K562 (cell line): ENCODE measurements around the gene FDX2. TPM values are rescaled to one million over a fixed set of nuclear protein-coding genes. Genes with fewer than 3 reads are reported as not detected.

Experiments
- ELF4 ChIP-seq: fragments of 450-650 bp; formaldehyde crosslinking; IDR thresholded peaks from 2 replicates; pipeline ENCODE4 v1.4.0; 2022; ENCODE audit warnings: missing genetic modification characterization
- EWSR1 ChIP-seq: fragments of 450-650 bp; IDR thresholded peaks from 2 replicates; pipeline ENCODE4 v1.6.1; 2018; ENCODE audit warnings: borderline replicate concordance, mild to moderate bottlenecking, low read depth, moderate library complexity; ENCODE audit not compliant: partially characterized antibody
- FOXA3 ChIP-seq, 2 experiments: fragments of 450-650 bp in 1 of 2; sonication (generic) in 1 of 2; formaldehyde crosslinking; IDR thresholded peaks in 1 of 2; conservative IDR thresholded peaks in 1 of 2; 2 replicates each; pipeline versions ENCODE4 v1.4.0 to v1.8.0; 2020 to 2022; ENCODE audit warnings: mild to moderate bottlenecking in 2 of 2, missing genetic modification reagents in 1 of 2
- KDM4B ChIP-seq, 2 experiments: fragments of 450-650 bp in 1 of 2; sonication (generic) in 1 of 2; IDR thresholded peaks; 2 replicates each; pipeline ENCODE4 v1.6.1; 2016 to 2017; ENCODE audit warnings: borderline replicate concordance in 2 of 2, antibody characterized with exemption in 1 of 2, low read depth in 1 of 2, mild to moderate bottlenecking in 1 of 2
- POLR2A ChIP-seq: fragments of 450-650 bp; conservative IDR thresholded peaks from 2 replicates; pipeline ENCODE4 v1.6.1; 2016
- RB1 ChIP-seq: fragments of 450-650 bp; IDR thresholded peaks from 2 replicates; pipeline ENCODE4 v1.6.1; 2017; ENCODE audit warnings: low read depth, mild to moderate bottlenecking
- SIX5 ChIP-seq, 2 experiments: IDR thresholded peaks; 2 replicates each; pipeline ENCODE4 v1.6.1; 2011; ENCODE audit warnings: low read length in 2 of 2, borderline replicate concordance in 1 of 2, low read depth in 1 of 2, mild to moderate bottlenecking in 1 of 2, moderate library complexity in 1 of 2; ENCODE audit not compliant: insufficient read depth in 1 of 2
- ZEB2 ChIP-seq: fragments of 450-650 bp; IDR thresholded peaks from 2 replicates; pipeline ENCODE4 v1.6.1; 2016
- ZNF444 ChIP-seq: fragments of 250-450 bp; sonication (Bioruptor Pico); IDR thresholded peaks from 2 replicates; pipeline ENCODE4 v1.4.0; 2020; ENCODE audit warnings: mild to moderate bottlenecking, moderate library complexity
- ZNF696 ChIP-seq: fragments of 250-450 bp; sonication (Bioruptor Pico); conservative IDR thresholded peaks from 2 replicates; pipeline ENCODE4 v1.4.0; 2020; ENCODE audit warnings: mild to moderate bottlenecking, moderate library complexity
- polyA plus RNA-seq, 8 experiments: library from polyadenylated mRNA; depleted of rRNA in 4 of 8; stranded (reverse) in 5 of 8; unstranded in 3 of 8; fragments of >200 nt; fragmentation: Nextera tagmentation in 2 of 8; fragmentation: Illumina TruSeq in 1 of 8; extraction: Ambion mirVana in 2 of 8; extraction: Trizol in 1 of 8; gene quantifications; 2 replicates each; pipeline versions ENCODE4 v1.2.1 to v1.2.3, GENCODE V29; 2011 to 2014; ENCODE audit warnings: inconsistent platforms in 1 of 8, missing spikeins in 1 of 8
- total RNA-seq, 7 experiments: library from RNA; depleted of rRNA in 6 of 7; stranded (reverse); fragments of >200 nt in 6 of 7; fragmentation: Illumina TruSeq in 2 of 7; extraction: Trizol in 2 of 7; gene quantifications; 2 replicates each; pipeline versions ENCODE4 v1.2.1 to v1.2.3, GENCODE V29; 2011 to 2021; ENCODE audit warnings: low replicate concordance in 1 of 7
- TF ChIP-seq, protein P1 (sequence below): fragments of 450-650 bp; formaldehyde crosslinking; IDR thresholded peaks from 2 replicates; pipeline ENCODE4 v1.4.0; 2020; ENCODE audit warnings: mild to moderate bottlenecking, moderate library complexity
- TF ChIP-seq, protein P2 (sequence below): fragments of 200-800 bp; sonication (Bioruptor generic); IDR thresholded peaks from 2 replicates; pipeline ENCODE4 v1.6.1; 2016; ENCODE audit warnings: missing genetic modification characterization, missing compliant biosample characterization
- TF ChIP-seq, protein P3 (sequence below): fragments of 250-450 bp; sonication (Bioruptor Pico); IDR thresholded peaks from 2 replicates; pipeline ENCODE4 v1.5.0; 2021; ENCODE audit warnings: mild to moderate bottlenecking, moderate library complexity
- TF ChIP-seq, protein P4 (sequence below): fragments of 450-650 bp; formaldehyde crosslinking; IDR thresholded peaks from 2 replicates; pipeline ENCODE4 v1.4.0; 2022; ENCODE audit warnings: mild to moderate bottlenecking, moderate library complexity
- TF ChIP-seq, protein P5 (sequence below): fragments of 250-450 bp; sonication (Bioruptor Pico); IDR thresholded peaks from 2 replicates; pipeline ENCODE4 v1.4.0; 2020; ENCODE audit warnings: borderline replicate concordance

The FDX2 gene
- total and polyA plus RNA-seq, 9 of the 15 experiments (the other 6 are each of a cell fraction or from before 2014, with no cell fraction given), result 2.5 to 49.8 (median 29.7) TPM

DNA sequence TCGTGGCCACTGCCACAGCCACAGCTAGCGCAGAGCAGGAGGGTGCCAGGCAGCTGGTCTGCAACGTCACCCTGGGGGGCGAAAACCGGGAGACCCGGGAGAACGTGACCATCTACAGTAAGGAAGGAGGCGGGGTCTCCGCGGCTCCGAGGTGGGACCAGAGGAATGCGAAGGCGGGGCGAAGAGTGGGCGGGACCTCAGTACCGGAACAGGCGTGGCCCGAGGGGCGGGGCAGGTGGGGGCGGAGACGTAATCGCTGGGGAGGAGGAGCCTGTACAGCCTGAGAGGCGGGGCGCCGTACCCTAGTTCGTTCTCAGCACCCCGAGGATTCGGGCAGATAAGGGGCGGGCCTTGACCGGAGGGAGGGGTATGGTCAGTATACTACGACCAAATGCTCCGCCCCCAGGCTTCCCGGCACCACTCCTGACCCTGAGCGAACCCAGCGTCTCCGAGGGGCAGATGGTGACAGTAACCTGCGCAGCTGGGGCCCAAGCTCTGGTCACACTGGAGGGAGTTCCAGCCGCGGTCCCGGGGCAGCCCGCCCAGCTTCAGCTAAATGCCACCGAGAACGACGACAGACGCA lies 23.5 kb downstream of the FDX2 start (continued):
- TF ChIP-seq, protein P1, sequence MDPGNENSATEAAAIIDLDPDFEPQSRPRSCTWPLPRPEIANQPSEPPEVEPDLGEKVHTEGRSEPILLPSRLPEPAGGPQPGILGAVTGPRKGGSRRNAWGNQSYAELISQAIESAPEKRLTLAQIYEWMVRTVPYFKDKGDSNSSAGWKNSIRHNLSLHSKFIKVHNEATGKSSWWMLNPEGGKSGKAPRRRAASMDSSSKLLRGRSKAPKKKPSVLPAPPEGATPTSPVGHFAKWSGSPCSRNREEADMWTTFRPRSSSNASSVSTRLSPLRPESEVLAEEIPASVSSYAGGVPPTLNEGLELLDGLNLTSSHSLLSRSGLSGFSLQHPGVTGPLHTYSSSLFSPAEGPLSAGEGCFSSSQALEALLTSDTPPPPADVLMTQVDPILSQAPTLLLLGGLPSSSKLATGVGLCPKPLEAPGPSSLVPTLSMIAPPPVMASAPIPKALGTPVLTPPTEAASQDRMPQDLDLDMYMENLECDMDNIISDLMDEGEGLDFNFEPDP (CRISPR knock-in tag), result no peak; the same call in 1 of the 2 replicates
- TF ChIP-seq, protein P2, sequence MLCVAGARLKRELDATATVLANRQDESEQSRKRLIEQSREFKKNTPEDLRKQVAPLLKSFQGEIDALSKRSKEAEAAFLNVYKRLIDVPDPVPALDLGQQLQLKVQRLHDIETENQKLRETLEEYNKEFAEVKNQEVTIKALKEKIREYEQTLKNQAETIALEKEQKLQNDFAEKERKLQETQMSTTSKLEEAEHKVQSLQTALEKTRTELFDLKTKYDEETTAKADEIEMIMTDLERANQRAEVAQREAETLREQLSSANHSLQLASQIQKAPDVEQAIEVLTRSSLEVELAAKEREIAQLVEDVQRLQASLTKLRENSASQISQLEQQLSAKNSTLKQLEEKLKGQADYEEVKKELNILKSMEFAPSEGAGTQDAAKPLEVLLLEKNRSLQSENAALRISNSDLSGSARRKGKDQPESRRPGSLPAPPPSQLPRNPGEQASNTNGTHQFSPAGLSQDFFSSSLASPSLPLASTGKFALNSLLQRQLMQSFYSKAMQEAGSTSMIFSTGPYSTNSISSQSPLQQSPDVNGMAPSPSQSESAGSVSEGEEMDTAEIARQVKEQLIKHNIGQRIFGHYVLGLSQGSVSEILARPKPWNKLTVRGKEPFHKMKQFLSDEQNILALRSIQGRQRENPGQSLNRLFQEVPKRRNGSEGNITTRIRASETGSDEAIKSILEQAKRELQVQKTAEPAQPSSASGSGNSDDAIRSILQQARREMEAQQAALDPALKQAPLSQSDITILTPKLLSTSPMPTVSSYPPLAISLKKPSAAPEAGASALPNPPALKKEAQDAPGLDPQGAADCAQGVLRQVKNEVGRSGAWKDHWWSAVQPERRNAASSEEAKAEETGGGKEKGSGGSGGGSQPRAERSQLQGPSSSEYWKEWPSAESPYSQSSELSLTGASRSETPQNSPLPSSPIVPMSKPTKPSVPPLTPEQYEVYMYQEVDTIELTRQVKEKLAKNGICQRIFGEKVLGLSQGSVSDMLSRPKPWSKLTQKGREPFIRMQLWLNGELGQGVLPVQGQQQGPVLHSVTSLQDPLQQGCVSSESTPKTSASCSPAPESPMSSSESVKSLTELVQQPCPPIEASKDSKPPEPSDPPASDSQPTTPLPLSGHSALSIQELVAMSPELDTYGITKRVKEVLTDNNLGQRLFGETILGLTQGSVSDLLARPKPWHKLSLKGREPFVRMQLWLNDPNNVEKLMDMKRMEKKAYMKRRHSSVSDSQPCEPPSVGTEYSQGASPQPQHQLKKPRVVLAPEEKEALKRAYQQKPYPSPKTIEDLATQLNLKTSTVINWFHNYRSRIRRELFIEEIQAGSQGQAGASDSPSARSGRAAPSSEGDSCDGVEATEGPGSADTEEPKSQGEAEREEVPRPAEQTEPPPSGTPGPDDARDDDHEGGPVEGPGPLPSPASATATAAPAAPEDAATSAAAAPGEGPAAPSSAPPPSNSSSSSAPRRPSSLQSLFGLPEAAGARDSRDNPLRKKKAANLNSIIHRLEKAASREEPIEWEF (CRISPR knock-in tag), result no peak
- TF ChIP-seq, protein P3, sequence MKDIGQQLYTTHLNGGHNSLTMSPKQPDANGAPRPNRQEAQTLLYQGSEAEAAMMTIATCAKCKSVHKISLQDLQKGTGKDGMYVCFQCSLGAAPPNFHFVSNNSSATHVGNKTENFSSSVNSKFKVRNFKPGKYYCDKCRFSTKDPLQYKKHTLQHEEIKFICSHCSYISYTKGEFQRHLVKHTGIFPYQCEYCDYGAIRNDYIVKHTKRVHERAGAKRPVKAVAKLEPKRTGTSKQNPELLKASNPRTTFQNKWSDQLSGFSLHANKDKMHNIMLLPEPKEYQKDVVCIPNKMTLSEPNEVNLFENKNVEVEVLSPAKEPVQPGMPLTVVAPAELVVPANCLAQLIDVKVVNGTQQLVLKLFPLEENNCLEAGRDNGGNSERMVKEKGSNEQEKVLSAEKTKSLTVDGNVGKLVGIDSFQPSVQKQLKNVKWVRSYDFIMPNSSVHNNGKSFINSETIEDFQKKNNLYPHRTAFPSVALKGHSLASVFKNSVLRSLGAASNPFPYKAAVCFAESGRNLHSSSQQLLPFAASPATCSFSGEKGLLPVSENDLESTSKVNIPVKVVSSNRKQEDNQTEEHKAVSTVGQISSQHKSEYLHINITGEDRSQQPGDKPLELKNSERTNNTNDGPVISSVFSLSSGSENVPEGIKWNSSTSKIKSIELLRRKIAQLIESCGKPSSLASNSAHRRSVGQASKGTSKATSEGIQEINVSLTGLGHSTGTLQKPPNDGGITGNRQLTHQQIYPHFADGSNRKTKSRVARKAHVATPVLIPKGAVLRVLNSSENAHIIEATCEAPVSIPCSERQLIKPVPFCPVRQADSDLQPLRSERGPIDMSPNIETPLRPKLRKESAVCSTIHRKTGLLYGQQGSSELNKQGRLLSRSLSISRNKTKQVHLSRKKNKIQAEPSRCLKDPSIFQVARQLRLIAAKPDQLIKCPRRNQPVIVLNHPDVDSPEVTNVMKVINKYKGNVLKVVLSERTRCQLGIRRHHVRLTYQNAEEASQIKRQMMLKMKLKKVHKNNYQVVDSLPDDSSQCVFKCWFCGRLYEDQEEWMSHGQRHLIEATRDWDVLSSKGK (CRISPR knock-in tag), result no peak
- TF ChIP-seq RB1 (no peak), KDM4B (IDR thresholded peaks at IDR 0.05; ENCODE audit: borderline replicate concordance in 2 of 2, low read depth in 1 of 2) (no peak), FOXA3 (CRISPR knock-in tag; conservative IDR thresholded peaks at IDR 0.05 in 1 of 2, IDR thresholded peaks at IDR 0.05 in 1 of 2) (no peak), ZNF444 (CRISPR knock-in tag) (no peak), ZEB2 (no peak), EWSR1 (no peak), ELF4 (no peak; the same call in 1 of the 2 replicates), ZNF696 (CRISPR knock-in tag) (no peak), SIX5 (IDR thresholded peaks at IDR 0.05; ENCODE audit: borderline replicate concordance in 1 of 2, insufficient read depth in 1 of 2, low read depth in 1 of 2, low read length in 2 of 2) (no peak), POLR2A (peak; percentile 65)
- TF ChIP-seq, protein P4, sequence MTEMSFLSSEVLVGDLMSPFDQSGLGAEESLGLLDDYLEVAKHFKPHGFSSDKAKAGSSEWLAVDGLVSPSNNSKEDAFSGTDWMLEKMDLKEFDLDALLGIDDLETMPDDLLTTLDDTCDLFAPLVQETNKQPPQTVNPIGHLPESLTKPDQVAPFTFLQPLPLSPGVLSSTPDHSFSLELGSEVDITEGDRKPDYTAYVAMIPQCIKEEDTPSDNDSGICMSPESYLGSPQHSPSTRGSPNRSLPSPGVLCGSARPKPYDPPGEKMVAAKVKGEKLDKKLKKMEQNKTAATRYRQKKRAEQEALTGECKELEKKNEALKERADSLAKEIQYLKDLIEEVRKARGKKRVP (CRISPR knock-in tag), result no peak
- TF ChIP-seq, protein P5, sequence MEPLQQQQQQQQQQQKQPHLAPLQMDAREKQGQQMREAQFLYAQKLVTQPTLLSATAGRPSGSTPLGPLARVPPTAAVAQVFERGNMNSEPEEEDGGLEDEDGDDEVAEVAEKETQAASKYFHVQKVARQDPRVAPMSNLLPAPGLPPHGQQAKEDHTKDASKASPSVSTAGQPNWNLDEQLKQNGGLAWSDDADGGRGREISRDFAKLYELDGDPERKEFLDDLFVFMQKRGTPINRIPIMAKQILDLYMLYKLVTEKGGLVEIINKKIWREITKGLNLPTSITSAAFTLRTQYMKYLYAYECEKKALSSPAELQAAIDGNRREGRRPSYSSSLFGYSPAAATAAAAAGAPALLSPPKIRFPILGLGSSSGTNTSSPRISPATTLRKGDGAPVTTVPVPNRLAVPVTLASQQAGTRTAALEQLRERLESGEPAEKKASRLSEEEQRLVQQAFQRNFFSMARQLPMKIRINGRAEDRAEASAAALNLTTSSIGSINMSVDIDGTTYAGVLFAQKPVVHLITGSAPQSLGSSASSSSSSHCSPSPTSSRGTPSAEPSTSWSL (CRISPR knock-in tag), result no peak
